GM12874 (cell line): Measurements from ENCODE around the gene C16orf96.

Experiments
- CTCF ChIP-seq: IDR thresholded peaks from 2 replicates; pipeline ENCODE4 v1.5.1; 2011; ENCODE audit warnings: low read depth, mild to moderate bottlenecking, control low read depth, low read length, moderate library complexity; ENCODE audit not compliant: insufficient read depth

The C16orf96 gene

GRCh38 chr16:4511441-4512082, 44.6 kb upstream of the C16orf96 start:
- TF ChIP-seq CTCF = peak; percentile 36; the same call in 1 of the 2 replicates

- no peak for TF ChIP-seq CTCF
Measured at GRCh38 chr16:4512473-4512872, 43.7 kb upstream of the C16orf96 start.

GRCh38 chr16:4513086-4513860, 42.9 kb upstream of the C16orf96 start:
- no peak for TF ChIP-seq CTCF

- TF ChIP-seq CTCF = no peak
Measured at GRCh38 chr16:4513881-4514280, 42.3 kb upstream of the C16orf96 start.

GRCh38 chr16:4514606-4515005, 41.5 kb upstream of the C16orf96 start:
- no peak for TF ChIP-seq CTCF

GRCh38 chr16:4515611-4516233, 40.4 kb upstream of the C16orf96 start:
- no peak for TF ChIP-seq CTCF
